Lower leg skin (tissue), 4 donors: Measurements from ENCODE around the gene WDCP. TPM values are rescaled to one million over a fixed set of nuclear protein-coding genes. Genes with fewer than 3 reads are reported as not detected.

Source experiments
- DNase-seq, 2 donors: peaks; one replicate each; pipeline ENCODE4 v3.0.0-alpha.2; 2019; ENCODE audit warnings: low spot score in 2 of 2
- H3K4me3 ChIP-seq: fragments of 200-600 bp; sonication (generic); 2 replicates; pipeline ENCODE4 v1.5.1; 2017; ENCODE audit warnings: mild to moderate bottlenecking, low read depth; ENCODE audit not compliant: poor library complexity, severe bottlenecking
- POLR2A ChIP-seq, 2 donors: fragments of 450-650 bp; IDR thresholded peaks; one replicate each; pipeline ENCODE4 v1.6.1; 2016 to 2017; ENCODE audit warnings: antibody characterized with exemption in 2 of 2, mild to moderate bottlenecking in 1 of 2, moderate library complexity in 1 of 2
- WGBS, 2 donors: methylation state at CpG; one replicate each; pipeline ENCODE4 v1.1.5; 2018; 5-methylcytosine and 5-hydroxymethylcytosine counted together
- intact Hi-C: fragments of 100-400 bp; cut with DNase I; formaldehyde crosslinking; loops from one replicate; pipeline ENCODE4 v1.15.0; 2023; ENCODE audit warnings: low total_unique reads
- total RNA-seq, 4 donors: library from RNA; depleted of rRNA; stranded (reverse); fragments of >200 nt; gene quantifications; one replicate each; pipeline ENCODE4 v1.1.0, GENCODE V29; 2016
- TF ChIP-seq, protein P1 (sequence below), 3 donors: fragments of 450-650 bp; IDR thresholded peaks; one replicate each; pipeline ENCODE4 v1.5.1; 2016; ENCODE audit warnings: antibody characterized with exemption in 3 of 3, mild to moderate bottlenecking in 3 of 3, moderate library complexity in 2 of 3

WDCP gene
- total RNA-seq, 4 donors from 2014 or later: 2.6 to 4.9 (median 3.8) TPM

DNA sequence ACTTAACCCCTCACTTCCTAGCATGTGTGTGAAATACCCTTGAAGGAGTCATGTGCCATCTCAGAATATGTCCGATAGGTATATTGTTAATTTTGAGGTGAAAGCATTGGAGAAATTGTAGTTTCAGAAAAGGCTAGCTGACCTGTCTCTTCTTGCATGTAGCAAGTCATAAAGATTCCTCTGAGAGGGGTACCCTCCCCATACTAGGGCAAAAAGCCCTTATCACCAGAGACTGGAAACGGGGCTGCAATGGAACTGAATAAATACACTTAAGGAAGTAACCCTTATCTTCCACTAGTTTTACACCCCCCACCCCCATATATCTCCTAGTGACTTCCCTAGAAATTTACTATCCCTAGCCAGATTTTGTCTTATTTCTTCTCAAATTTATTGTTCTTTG, 30.7 kb upstream of the WDCP start:
- 57 to 60% methylated on average over 2 of the region's 2 CpGs for WGBS, 2 donors
- intact Hi-C loops: no loop called here
- H3K4me3 ChIP-seq: no peak overlapping the region
- no peak for DNase-seq
- TF ChIP-seq, protein P1, sequence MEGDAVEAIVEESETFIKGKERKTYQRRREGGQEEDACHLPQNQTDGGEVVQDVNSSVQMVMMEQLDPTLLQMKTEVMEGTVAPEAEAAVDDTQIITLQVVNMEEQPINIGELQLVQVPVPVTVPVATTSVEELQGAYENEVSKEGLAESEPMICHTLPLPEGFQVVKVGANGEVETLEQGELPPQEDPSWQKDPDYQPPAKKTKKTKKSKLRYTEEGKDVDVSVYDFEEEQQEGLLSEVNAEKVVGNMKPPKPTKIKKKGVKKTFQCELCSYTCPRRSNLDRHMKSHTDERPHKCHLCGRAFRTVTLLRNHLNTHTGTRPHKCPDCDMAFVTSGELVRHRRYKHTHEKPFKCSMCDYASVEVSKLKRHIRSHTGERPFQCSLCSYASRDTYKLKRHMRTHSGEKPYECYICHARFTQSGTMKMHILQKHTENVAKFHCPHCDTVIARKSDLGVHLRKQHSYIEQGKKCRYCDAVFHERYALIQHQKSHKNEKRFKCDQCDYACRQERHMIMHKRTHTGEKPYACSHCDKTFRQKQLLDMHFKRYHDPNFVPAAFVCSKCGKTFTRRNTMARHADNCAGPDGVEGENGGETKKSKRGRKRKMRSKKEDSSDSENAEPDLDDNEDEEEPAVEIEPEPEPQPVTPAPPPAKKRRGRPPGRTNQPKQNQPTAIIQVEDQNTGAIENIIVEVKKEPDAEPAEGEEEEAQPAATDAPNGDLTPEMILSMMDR (IDR thresholded peaks at IDR 0.05): no peak
- no peak for TF ChIP-seq POLR2A (IDR thresholded peaks at IDR 0.05)

DNA sequence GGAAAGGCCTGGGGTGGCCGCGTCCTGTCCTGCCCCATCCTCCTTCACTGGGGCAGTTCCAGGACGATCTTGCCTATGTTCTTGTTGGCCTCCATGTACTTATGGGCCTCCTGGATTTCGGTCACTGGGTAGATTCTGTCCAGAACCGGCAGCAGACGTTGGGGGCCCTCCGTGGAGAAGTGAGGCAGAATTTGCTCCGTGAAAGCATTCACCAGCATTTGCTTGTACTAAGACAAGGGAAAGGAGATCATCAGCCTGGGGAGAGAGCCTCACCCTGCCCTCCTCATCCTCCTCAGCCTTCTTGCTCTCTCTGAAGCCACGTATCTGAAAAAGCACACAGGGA, 30.3 kb upstream of the WDCP start:
- TF ChIP-seq, protein P1 (IDR thresholded peaks at IDR 0.05): no peak
- TF ChIP-seq POLR2A (IDR thresholded peaks at IDR 0.05): no peak
- peak overlapping the region; percentile 41 for H3K4me3 ChIP-seq
- 5 to 11% methylated on average over 9 of the region's 9 CpGs for WGBS, 2 donors
- DNase-seq: no peak
- intact Hi-C loops: no loop called here

DNA sequence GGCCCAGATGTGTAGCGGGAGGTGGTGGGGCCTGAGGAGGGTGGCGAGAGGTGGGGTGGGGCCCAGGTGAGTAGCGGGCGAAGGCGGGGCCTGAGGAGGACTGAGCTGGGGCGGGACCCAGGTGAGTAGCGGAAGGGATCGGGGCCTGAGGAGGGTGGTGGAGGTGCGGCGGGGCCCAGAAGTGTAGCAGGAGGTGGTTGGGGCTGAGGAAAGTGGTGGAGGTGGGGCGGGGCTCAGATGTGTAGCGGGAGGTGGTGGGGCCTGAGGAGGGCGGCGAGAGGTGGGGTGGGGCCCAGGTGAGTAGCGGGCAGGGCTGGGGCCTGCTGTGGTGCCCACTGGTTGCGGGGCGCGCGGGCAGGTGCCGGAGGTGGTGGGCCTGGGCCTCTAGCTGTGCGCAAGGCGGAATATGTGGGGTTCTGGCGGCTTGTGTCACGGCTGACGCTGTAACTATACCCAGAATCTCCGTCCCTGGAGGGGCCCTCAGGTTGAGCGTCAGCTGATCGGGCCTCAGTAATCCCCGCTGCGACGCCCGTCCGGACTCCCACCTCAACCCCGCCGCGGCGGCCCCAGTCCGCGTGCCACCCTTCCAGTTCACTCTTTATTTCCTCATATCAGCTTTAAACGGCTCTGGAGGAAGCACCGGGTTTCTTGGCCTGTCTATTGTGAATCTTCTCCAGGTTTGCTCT, 29.8 kb upstream of the WDCP start:
- peak overlapping the region; percentile 41 for H3K4me3 ChIP-seq
- TF ChIP-seq POLR2A (IDR thresholded peaks at IDR 0.05): no peak
- TF ChIP-seq, protein P1 (IDR thresholded peaks at IDR 0.05): no peak
- 3 to 6% methylated on average over 41 of the region's 41 CpGs for WGBS, 2 donors
- no peak for DNase-seq
- intact Hi-C loops: no loop called here

DNA sequence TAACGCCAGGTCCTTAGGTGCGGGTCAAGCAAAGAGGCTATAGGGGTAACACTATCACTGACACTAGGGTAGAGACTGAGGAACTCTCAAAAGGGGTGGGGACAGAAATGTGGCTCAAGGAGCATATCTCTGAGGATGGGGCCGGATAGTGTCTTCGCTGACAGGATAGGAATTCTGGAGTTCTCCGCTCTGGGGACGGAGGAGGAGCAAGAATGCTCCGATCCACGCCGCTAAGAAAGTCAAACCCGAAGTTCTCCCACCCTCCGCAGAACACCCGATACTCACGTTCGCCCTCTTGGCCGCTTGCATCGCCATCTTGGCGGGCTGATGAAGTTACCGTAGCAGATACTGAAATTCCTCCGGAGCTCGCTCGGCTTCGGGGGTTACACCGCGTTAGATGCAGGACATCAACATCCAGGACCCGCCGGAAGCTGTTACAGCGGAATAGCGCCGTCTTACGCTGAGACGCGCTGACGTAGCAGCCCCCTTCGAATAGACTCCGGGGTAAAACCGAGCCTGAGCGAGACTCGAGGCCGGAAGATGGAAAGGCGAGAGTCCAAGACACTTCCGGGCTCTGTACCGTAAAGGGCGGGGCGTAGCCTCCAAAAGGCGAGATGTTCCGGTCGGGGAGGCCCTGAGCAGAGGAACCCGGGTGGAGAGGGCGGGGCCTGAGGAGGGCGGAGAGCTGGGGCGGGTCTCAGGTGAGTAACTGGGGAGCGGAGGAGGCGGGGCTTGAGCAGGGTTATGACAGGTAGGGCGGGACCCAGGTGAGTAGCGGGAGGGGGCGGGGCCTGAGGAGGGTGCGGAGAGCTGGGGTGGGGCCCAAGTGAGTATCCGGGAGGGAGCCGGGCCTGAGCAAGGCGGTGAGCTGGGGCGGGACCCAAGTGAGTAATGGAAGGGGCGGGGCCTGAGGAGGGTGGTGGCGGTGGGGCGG, 29.0 kb upstream of the WDCP start, which contains the start of gene SF3B6:
Gene SF3B6 (minus strand): TSS at position 412 of the 934 bp plus-strand sequence. CDS start 97 bp downstream, at position 315.
- WGBS, 2 donors: 1% methylated on average over 56 to 62 of the region's 64 CpGs
- intact Hi-C loops: no loop called here
- TF ChIP-seq, protein P1 (IDR thresholded peaks at IDR 0.05): no peak
- TF ChIP-seq POLR2A (IDR thresholded peaks at IDR 0.05): peak in 1 of 2 donors; percentile 37
- peak; percentile 99 to 100 for DNase-seq
- peak within 1 kb of the TSS; percentile 62 for H3K4me3 ChIP-seq

DNA sequence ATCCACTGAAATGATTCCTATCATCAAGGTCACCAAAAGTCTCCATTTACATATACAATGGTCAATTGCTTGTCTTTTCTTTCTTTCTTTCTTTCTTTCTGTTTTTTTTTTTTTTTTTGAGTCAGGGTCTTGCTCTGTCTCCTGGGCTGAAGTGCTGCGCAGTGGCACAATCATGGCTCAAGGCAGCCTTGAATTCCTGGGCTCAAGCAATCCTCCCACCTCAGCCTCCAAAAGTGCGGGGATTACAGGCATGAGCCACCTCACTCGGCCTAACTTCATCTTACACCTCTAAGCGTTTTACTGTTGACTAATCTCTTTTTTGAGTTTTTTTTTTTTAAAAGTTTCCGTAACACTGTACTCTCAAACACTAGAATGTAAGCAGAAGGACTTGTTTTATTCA, 28.1 kb upstream of the WDCP start:
- no peak overlapping the region for H3K4me3 ChIP-seq
- TF ChIP-seq, protein P1 (IDR thresholded peaks at IDR 0.05): no peak
- no peak for TF ChIP-seq POLR2A (IDR thresholded peaks at IDR 0.05)
- intact Hi-C loops: no loop called here
- WGBS, 2 donors: 49 to 50% methylated on average over 5 of the region's 5 CpGs
- DNase-seq: no peak
